Adrenal gland (tissue), 12 donors: Measurements from ENCODE around the gene BRSK2. TPM values are rescaled to one million over a fixed set of nuclear protein-coding genes. Genes with fewer than 3 reads are reported as not detected.
"Not testable (repeated sequence)": the region's sequence is repeated elsewhere in the genome, so short reads cannot be mapped to it uniquely, and the experiment has no call there.

Source experiments
- DNase-seq, 7 donors: peaks; one replicate each; pipeline ENCODE4 v3.0.0-alpha.2; 2019 to 2020
- H3K27ac ChIP-seq, 5 donors: fragments of 200-600 bp; sonication (generic) in 4 of 5; 1 replicate in 3 of 5; 2 replicates in 2 of 5; pipeline versions ENCODE4 v1.5.1 to v1.8.0; 2016 to 2020; ENCODE audit warnings: mild to moderate bottlenecking in 1 of 5
- H3K27me3 ChIP-seq: fragments of 200-600 bp; 2 replicates; pipeline ENCODE4 v1.8.0; 2021
- H3K36me3 ChIP-seq, 2 donors: fragments of 200-600 bp; replicated peaks in 1 of 2; 1 replicate in 1 of 2; 2 replicates in 1 of 2; pipeline versions ENCODE4 v1.5.1 to v1.8.0; 2018 to 2022
- H3K4me1 ChIP-seq, 2 donors: fragments of 200-600 bp; replicated peaks in 1 of 2; 1 replicate in 1 of 2; 2 replicates in 1 of 2; pipeline versions ENCODE4 v1.5.1 to v1.8.0; 2018 to 2021
- H3K4me3 ChIP-seq, 4 donors: fragments of 200-600 bp; sonication (generic) in 3 of 4; one replicate each; pipeline ENCODE4 v1.5.1; 2016 to 2018
- H3K9me3 ChIP-seq, 3 donors: fragments of 200-600 bp; sonication (generic) in 1 of 3; replicated peaks in 1 of 3; 1 replicate in 2 of 3; 2 replicates in 1 of 3; pipeline versions ENCODE4 v1.5.1 to v1.8.0; 2016 to 2021
- CTCF ChIP-seq, 6 experiments: fragments of 450-650 bp in 4 of 6; fragments of 200-600 bp in 2 of 6; sonication (generic) in 1 of 6; IDR thresholded peaks; 1 replicate in 5 of 6; 2 replicates in 1 of 6; pipeline versions ENCODE4 v1.5.1 to v1.8.0; 2016 to 2021; ENCODE audit warnings: antibody characterized with exemption in 6 of 6, mild to moderate bottlenecking in 2 of 6, moderate library complexity in 1 of 6
- POLR2A ChIP-seq, 2 donors: fragments of 450-650 bp; IDR thresholded peaks; one replicate each; pipeline ENCODE4 v1.6.1; 2017; ENCODE audit warnings: antibody characterized with exemption in 2 of 2, mild to moderate bottlenecking in 2 of 2, moderate library complexity in 1 of 2
- WGBS, 4 donors: extraction: QIAGEN DNeasy Blood & Tissue Kit in 2 of 4; methylation state at CpG; one replicate each; pipeline versions ENCODE4 v1.1.5 to v1.1.7; 2013 to 2017; 5-methylcytosine and 5-hydroxymethylcytosine counted together
- intact Hi-C, 2 donors: fragments of 100-400 bp; cut with DNase I; formaldehyde crosslinking; loops; one replicate each; pipeline versions ENCODE4 v1.14.1 to v1.15.0; 2022 to 2023
- polyA plus RNA-seq, 3 donors: library from polyadenylated mRNA; stranded (reverse); fragments of 200-250 nt in 2 of 3; fragments of 350-450 nt in 1 of 3; fragmentation: Illumina TruSeq in 1 of 3; extraction: RNeasy Lipid Tissue Mini Kit (QIAGEN cat#74804) in 1 of 3; gene quantifications; one replicate each; pipeline ENCODE4 v1.2.3, GENCODE V29; 2013 to 2014
- total RNA-seq, 9 donors: library from RNA; depleted of rRNA in 4 of 9; stranded (reverse); fragments of >200 nt in 4 of 9; fragments of 120-200 nt in 1 of 9; fragmentation: NEBNext Ultra II Directional in 1 of 9; extraction: Animal tissue kit (Norgen Biotek cat#: 25700) in 1 of 9; gene quantifications; one replicate each; pipeline versions ENCODE4 v1.1.0 to v1.2.4, GENCODE V29; 2013 to 2023
- donor health status: healthy with polysubstance abuse.
- donor health status: Bipolar disorder and iron deficiency.
- donor health status: DM: yes; HTN: yes; CAD: no.
- donor health status: DM: no; HTN: no; CAD: no.
- donor health status: DM: no; HTN: no; CAD: no.
- donor health status: DM: yes; HTN: yes; CAD: no.

Gene BRSK2
- total and polyA plus RNA-seq, 12 donors: 0.18 to 24.5 (median 1.4) TPM; not detected in 1

GRCh38 chr11:1412377-1413095 is 22.8 kb downstream of the BRSK2 start:
- Histone ChIP-seq H3K9me3 (peaks cover 0 to 6% (median 0%) of the 10 kb centered on the region in 3 donors), H3K36me3 (no peaks in the 10 kb centered on the region), H3K27ac (no peak overlapping the region), H3K4me1 (no peaks in the 10 kb centered on the region), H3K27me3 (no peaks in the 10 kb centered on the region), H3K4me3 (no peak overlapping the region)
- no peak for DNase-seq
- TF ChIP-seq CTCF (IDR thresholded peaks at IDR 0.05) (no peak), POLR2A (IDR thresholded peaks at IDR 0.05) (no peak)
- intact Hi-C loops: loop anchor here in 1 of 2 donors (10.0 kb wide), 1 partner anchor 62 kb away; no protein-coding TSS in a partner anchor
- 82 to 91% (median 85%) methylated on average over 11 to 29 of the region's 36 CpGs for WGBS, 4 donors

GRCh38 chr11:1414650-1415049 is 24.9 kb downstream of the BRSK2 start:
- TF ChIP-seq POLR2A (IDR thresholded peaks at IDR 0.05) (no peak), CTCF (IDR thresholded peaks at IDR 0.05) (no peak)
- Histone ChIP-seq H3K9me3 (peaks cover 0 to 9% (median 0%) of the 10 kb centered on the region in 3 donors), H3K27me3 (no peaks in the 10 kb centered on the region), H3K4me3 (no peak overlapping the region), H3K4me1 (no peaks in the 10 kb centered on the region), H3K27ac (no peak overlapping the region), H3K36me3 (no peaks in the 10 kb centered on the region)
- 85 to 88% (median 87%) methylated on average over 22 of the region's 22 CpGs for WGBS, 4 donors
- intact Hi-C loops: loop anchor here in 1 of 2 donors (10.0 kb wide), 1 partner anchor 60 kb away; no protein-coding TSS in a partner anchor
- no peak for DNase-seq

GRCh38 chr11:1415631-1416030 is 25.9 kb downstream of the BRSK2 start:
- intact Hi-C loops: loop anchor here in 1 of 2 donors (10.0 kb wide), 1 partner anchor 59 kb away; no protein-coding TSS in a partner anchor
- Histone ChIP-seq H3K9me3 (peaks cover 0 to 9% (median 0%) of the 10 kb centered on the region in 3 donors), H3K27ac (no peak overlapping the region), H3K4me3 (no peak overlapping the region), H3K4me1 (no peaks in the 10 kb centered on the region), H3K27me3 (no peaks in the 10 kb centered on the region), H3K36me3 (no peaks in the 10 kb centered on the region)
- 78 to 95% (median 89%) methylated on average over 5 to 7 of the region's 7 CpGs for WGBS, 4 donors
- TF ChIP-seq CTCF (IDR thresholded peaks at IDR 0.05) (no peak), POLR2A (IDR thresholded peaks at IDR 0.05) (no peak)
- no peak for DNase-seq

- H3K4me3 ChIP-seq, H3K27me3 ChIP-seq, H3K27ac ChIP-seq, DNase-seq, H3K4me1 ChIP-seq, H3K36me3 ChIP-seq, H3K9me3 ChIP-seq: not testable (repeated sequence)
- 93 to 100% (median 98%) methylated on average over 1 of the region's 1 CpG for WGBS, 4 donors
- intact Hi-C loops: loop anchor here in 1 of 2 donors (10.0 kb wide), 1 partner anchor 57 kb away; no protein-coding TSS in a partner anchor
Measured at GRCh38 chr11:1418192-1418795, 28.6 kb downstream of the BRSK2 start.
